ENCODE data around the gene HSDL1. TPM values are rescaled to one million over a fixed set of nuclear protein-coding genes. Genes with fewer than 3 reads are reported as not detected.

Gene HSDL1
- total and polyA plus RNA-seq, 2 of the 4 experiments (the other 2 are of a cell fraction) = 11.6 to 18.3 TPM

DNA sequence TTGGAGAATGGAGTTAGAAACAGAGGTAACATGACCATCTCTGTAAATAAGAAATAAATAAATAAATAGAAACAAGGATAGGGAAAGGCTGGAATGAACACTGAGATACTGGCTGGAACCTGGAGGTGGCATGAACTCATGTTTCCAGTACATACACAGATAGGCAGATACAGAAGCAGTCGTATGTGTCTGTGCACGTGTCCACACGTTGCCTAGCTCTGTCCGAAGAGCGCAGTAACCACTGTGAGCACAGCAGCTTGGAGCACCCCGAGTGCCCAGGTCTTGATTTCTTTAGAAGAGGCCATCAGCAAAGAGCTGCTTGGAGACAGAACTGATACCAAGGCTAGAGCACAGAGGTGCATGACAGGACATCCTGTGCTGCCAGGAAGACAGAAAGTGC lies 65.3 kb downstream of the HSDL1 start:
- no peak overlapping the region for H2BK120ac ChIP-seq (ENCODE audit: low read depth, low read length)
- H2AK9ac ChIP-seq (replicated peaks; ENCODE audit: low read depth, low read length, poor library complexity) = no peak overlapping the region
- no peak overlapping the region for H2AFZ ChIP-seq (replicated peaks; ENCODE audit: low read length, poor library complexity)
- no peak overlapping the region for H3K9ac ChIP-seq (ENCODE audit: low read depth, low read length)
- peaks cover 0 to 8% of the 10 kb centered on the region in 2 experiments; a peak in 2 of 4 replicates for H3K79me1 ChIP-seq (ENCODE audit: low read depth in 1 of 2, low read length in 2 of 2)
- 89% methylated on average over 5 of the region's 6 CpGs; no CpG with 5 or more reads in 1 of the 2 experiments for WGBS, 2 experiments (ENCODE audit: extremely low coverage in 2 of 2, insufficient read length in 1 of 2)
- no peaks in the 10 kb centered on the region for H3K4me1 ChIP-seq (ENCODE audit: control insufficient read depth, insufficient read depth, low read length)
- POLR2A ChIA-PET (ENCODE audit: unreplicated experiment) = no interaction called here
- H3K27me3 ChIP-seq (ENCODE audit: control insufficient read depth, insufficient read depth, low read length) = no peaks in the 10 kb centered on the region
- in situ Hi-C loops (cut with MboI; ENCODE audit: low sequenced_read_pairs) = loop anchor here (10.0 kb wide), 1 partner anchor 405 kb away; no protein-coding TSS in a partner anchor
- no peak overlapping the region for H3K18ac ChIP-seq (ENCODE audit: low read depth, low read length)
- no peak overlapping the region for H3K4ac ChIP-seq (ENCODE audit: low read depth, low read length)
- no peak overlapping the region for H3K4me3 ChIP-seq (ENCODE audit: insufficient read depth, low read depth, low read length)
- no peak overlapping the region for H4K8ac ChIP-seq (ENCODE audit: low read depth in 2 of 2, low read length in 2 of 2)
- H2BK5ac ChIP-seq (ENCODE audit: low read depth, low read length, poor library complexity, severe bottlenecking) = no peak overlapping the region
- H3K9me3 ChIP-seq (ENCODE audit: control insufficient read depth, insufficient read depth, low read length) = no peaks in the 10 kb centered on the region
- H3K36me3 ChIP-seq (ENCODE audit: control insufficient read depth, insufficient read depth, low read length) = peaks cover 43% of the 10 kb centered on the region
- H4K91ac ChIP-seq (ENCODE audit: insufficient read depth, low read depth, low read length) = no peak overlapping the region
- no peak overlapping the region for H3K56ac ChIP-seq (ENCODE audit: extremely low read depth, insufficient read depth, low read length)
- intact Hi-C loops (cut with micrococcal nuclease) = no loop called here
- no peak overlapping the region for H2BK20ac ChIP-seq (ENCODE audit: low read depth, low read length)
- no TSS peak for BruUV-seq (replicated peaks)
- H3K14ac ChIP-seq (replicated peaks; ENCODE audit: low read depth, low read length) = no peak overlapping the region
- H3K9me1 ChIP-seq (ENCODE audit: insufficient read depth, low read length) = no peaks in the 10 kb centered on the region
- DNase-seq = no peak
- H3K23ac ChIP-seq (ENCODE audit: low read depth, low read length) = no peak overlapping the region
- TF ChIP-seq, protein P1, sequence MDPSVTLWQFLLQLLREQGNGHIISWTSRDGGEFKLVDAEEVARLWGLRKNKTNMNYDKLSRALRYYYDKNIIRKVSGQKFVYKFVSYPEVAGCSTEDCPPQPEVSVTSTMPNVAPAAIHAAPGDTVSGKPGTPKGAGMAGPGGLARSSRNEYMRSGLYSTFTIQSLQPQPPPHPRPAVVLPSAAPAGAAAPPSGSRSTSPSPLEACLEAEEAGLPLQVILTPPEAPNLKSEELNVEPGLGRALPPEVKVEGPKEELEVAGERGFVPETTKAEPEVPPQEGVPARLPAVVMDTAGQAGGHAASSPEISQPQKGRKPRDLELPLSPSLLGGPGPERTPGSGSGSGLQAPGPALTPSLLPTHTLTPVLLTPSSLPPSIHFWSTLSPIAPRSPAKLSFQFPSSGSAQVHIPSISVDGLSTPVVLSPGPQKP (IDR thresholded peaks at IDR 0.05; ENCODE audit: borderline replicate concordance, low read depth, low read length) = no peak
- TF ChIP-seq, protein P2, sequence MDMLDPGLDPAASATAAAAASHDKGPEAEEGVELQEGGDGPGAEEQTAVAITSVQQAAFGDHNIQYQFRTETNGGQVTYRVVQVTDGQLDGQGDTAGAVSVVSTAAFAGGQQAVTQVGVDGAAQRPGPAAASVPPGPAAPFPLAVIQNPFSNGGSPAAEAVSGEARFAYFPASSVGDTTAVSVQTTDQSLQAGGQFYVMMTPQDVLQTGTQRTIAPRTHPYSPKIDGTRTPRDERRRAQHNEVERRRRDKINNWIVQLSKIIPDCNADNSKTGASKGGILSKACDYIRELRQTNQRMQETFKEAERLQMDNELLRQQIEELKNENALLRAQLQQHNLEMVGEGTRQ (IDR thresholded peaks at IDR 0.05; ENCODE audit: low read depth, low read length) = no peak
- TF ChIP-seq NFE2L2 (IDR thresholded peaks at IDR 0.05; ENCODE audit: low read depth, low read length) = no peak
- no peak for TF ChIP-seq FOS (IDR thresholded peaks at IDR 0.05; ENCODE audit: low read depth, low read length)
- no peak for TF ChIP-seq RCOR1 (IDR thresholded peaks at IDR 0.05; ENCODE audit: insufficient replicate concordance, low read length)
- ATAC-seq (ENCODE audit: low read depth) = no peak
- no peak overlapping the region for H3K27ac ChIP-seq (ENCODE audit: insufficient read depth, low read length)
- CTCF ChIA-PET = interaction anchor here (0.8 kb wide), 1 partner anchor 58 kb away, joined by 3 read pairs; no protein-coding TSS in a partner anchor
- dilution Hi-C loops (cut with HindIII; ENCODE audit: low sequenced_read_pairs, unreplicated experiment) = no loop called here
- no peak overlapping the region for H2BK15ac ChIP-seq (ENCODE audit: low read depth, low read length)
- no peak overlapping the region for H4K5ac ChIP-seq (ENCODE audit: low read depth, low read length)
- H2AK5ac ChIP-seq (ENCODE audit: low read depth, low read length) = no peak overlapping the region
- no peak overlapping the region for H3K4me2 ChIP-seq (ENCODE audit: low read depth, low read length)
- peaks cover 10% of the 10 kb centered on the region; the same call in 1 of the 2 replicates for H4K20me1 ChIP-seq (ENCODE audit: insufficient read depth, low read length)
